HepG2 (cell line): ENCODE measurements around the gene EPN3. TPM values are rescaled to one million over a fixed set of nuclear protein-coding genes. Genes with fewer than 3 reads are reported as not detected.

Experiments used
- ATAD3A ChIP-seq: sonication (generic); formaldehyde crosslinking; IDR thresholded peaks from 2 replicates; pipeline ENCODE4 v1.4.0; 2020; ENCODE audit warnings: missing genetic modification reagents
- ESRRA ChIP-seq: sonication (generic); formaldehyde crosslinking; IDR thresholded peaks from 2 replicates; pipeline ENCODE4 v1.5.1; 2020; ENCODE audit warnings: mild to moderate bottlenecking, low read depth, missing genetic modification reagents
- FOXA1 ChIP-seq, 2 experiments: fragments of 450-650 bp in 1 of 2; sonication (generic) in 1 of 2; formaldehyde crosslinking in 1 of 2; IDR thresholded peaks; 2 replicates each; pipeline versions ENCODE4 v1.4.0 to v1.6.1; 2016 to 2020; ENCODE audit warnings: missing genetic modification reagents in 1 of 2
- GFI1 ChIP-seq: sonication (generic); formaldehyde crosslinking; IDR thresholded peaks from 2 replicates; pipeline ENCODE4 v1.5.0; 2020; ENCODE audit warnings: missing genetic modification reagents, mild to moderate bottlenecking, borderline replicate concordance
- HNF4G ChIP-seq, 2 experiments: sonication (generic) in 1 of 2; formaldehyde crosslinking in 1 of 2; IDR thresholded peaks; 2 replicates each; pipeline versions ENCODE4 v1.4.0 to v1.6.1; 2011 to 2020; ENCODE audit warnings: borderline replicate concordance in 2 of 2, low read depth in 2 of 2, mild to moderate bottlenecking in 2 of 2, low read length in 1 of 2, missing genetic modification reagents in 1 of 2, moderate library complexity in 1 of 2
- IKZF1 ChIP-seq: fragments of 450-650 bp; IDR thresholded peaks from 2 replicates; pipeline ENCODE4 v1.7.1; 2016
- KAT8 ChIP-seq: IDR thresholded peaks from 2 replicates; pipeline ENCODE4 v1.6.1; 2016; ENCODE audit warnings: missing genetic modification reagents, missing compliant biosample characterization
- KDM2A ChIP-seq: sonication (generic); formaldehyde crosslinking; IDR thresholded peaks from 2 replicates; pipeline ENCODE4 v1.4.0; 2020; ENCODE audit warnings: low read depth, missing genetic modification reagents, borderline replicate concordance
- KMT2B ChIP-seq: IDR thresholded peaks from 2 replicates; pipeline ENCODE4 v1.6.1; 2016; ENCODE audit warnings: missing genetic modification reagents, missing compliant biosample characterization
- MED8 ChIP-seq: sonication (generic); formaldehyde crosslinking; IDR thresholded peaks from 2 replicates; pipeline ENCODE4 v1.8.1; 2023; ENCODE audit warnings: mild to moderate bottlenecking, missing genetic modification reagents; ENCODE audit not compliant: insufficient replicate concordance
- MIER3 ChIP-seq: IDR thresholded peaks from 2 replicates; pipeline ENCODE4 v1.6.1; 2016; ENCODE audit warnings: missing compliant biosample characterization, borderline replicate concordance
- POGZ ChIP-seq: sonication (generic); formaldehyde crosslinking; IDR thresholded peaks from 2 replicates; pipeline ENCODE4 v1.4.0; 2020; ENCODE audit warnings: mild to moderate bottlenecking, missing genetic modification reagents
- SAFB2 ChIP-seq: sonication (generic); formaldehyde crosslinking; IDR thresholded peaks from 2 replicates; pipeline ENCODE4 v1.5.1; 2020; ENCODE audit warnings: missing genetic modification reagents, low read depth, mild to moderate bottlenecking, borderline replicate concordance
- SMYD3 ChIP-seq: sonication (generic); formaldehyde crosslinking; IDR thresholded peaks from 2 replicates; pipeline ENCODE4 v1.8.1; 2023; ENCODE audit warnings: mild to moderate bottlenecking, missing genetic modification reagents
- TP53 ChIP-seq: sonication (generic); formaldehyde crosslinking; conservative IDR thresholded peaks from 2 replicates; pipeline ENCODE4 v1.4.0; 2020; ENCODE audit warnings: missing genetic modification reagents
- ZNF251 ChIP-seq: sonication (generic); formaldehyde crosslinking; IDR thresholded peaks from 2 replicates; pipeline ENCODE4 v1.9.0; 2021; ENCODE audit warnings: mild to moderate bottlenecking, missing genetic modification reagents
- ZNF501 ChIP-seq: sonication (generic); formaldehyde crosslinking; IDR thresholded peaks from 2 replicates; pipeline ENCODE4 v1.5.1; 2020; ENCODE audit warnings: mild to moderate bottlenecking, moderate library complexity, missing genetic modification reagents
- ZNF564 ChIP-seq: sonication (generic); formaldehyde crosslinking; IDR thresholded peaks from 2 replicates; pipeline ENCODE4 v1.8.1; 2023; ENCODE audit warnings: mild to moderate bottlenecking, missing genetic modification reagents
- ZNF605 ChIP-seq: sonication (generic); formaldehyde crosslinking; IDR thresholded peaks from 2 replicates; pipeline ENCODE4 v1.8.0; 2022; ENCODE audit warnings: mild to moderate bottlenecking, missing genetic modification reagents
- ZNF776 ChIP-seq: sonication (generic); formaldehyde crosslinking; IDR thresholded peaks from 2 replicates; pipeline ENCODE4 v1.4.0; 2020; ENCODE audit warnings: mild to moderate bottlenecking, missing genetic modification reagents
- ZNF841 ChIP-seq: sonication (generic); formaldehyde crosslinking; IDR thresholded peaks from 2 replicates; pipeline ENCODE4 v1.8.1; 2023; ENCODE audit warnings: missing genetic modification reagents, borderline replicate concordance
- ZSCAN9 ChIP-seq: IDR thresholded peaks from 2 replicates; pipeline ENCODE4 v1.6.1; 2016; ENCODE audit warnings: borderline replicate concordance
- polyA plus RNA-seq, 8 experiments: library from polyadenylated mRNA; depleted of rRNA in 3 of 8; stranded (reverse) in 7 of 8; unstranded in 1 of 8; fragments of >200 nt; fragmentation: Illumina TruSeq in 4 of 8; extraction: Trizol in 4 of 8; gene quantifications; 2 replicates each; pipeline versions ENCODE4 v1.2.1 to v1.2.3, GENCODE V29; 2011 to 2016; ENCODE audit warnings: low read depth in 4 of 8, missing spikeins in 1 of 8, mixed read lengths in 1 of 8; ENCODE audit not compliant: insufficient read depth in 1 of 8
- total RNA-seq, 5 experiments: library from RNA; depleted of rRNA; stranded (reverse); fragments of >200 nt; fragmentation: Illumina TruSeq; extraction: Trizol; gene quantifications; 2 replicates each; pipeline ENCODE4 v1.2.3, GENCODE V29; 2016; ENCODE audit warnings: low read depth in 1 of 5
- TF ChIP-seq, protein P1 (sequence below): sonication (generic); formaldehyde crosslinking; IDR thresholded peaks from 2 replicates; pipeline ENCODE4 v1.5.0; 2020; ENCODE audit warnings: missing genetic modification reagents
- TF ChIP-seq, protein P2 (sequence below): sonication (generic); formaldehyde crosslinking; IDR thresholded peaks from 2 replicates; pipeline ENCODE4 v1.4.0; 2020; ENCODE audit warnings: missing genetic modification reagents, borderline replicate concordance
- TF ChIP-seq, protein P3 (sequence below), 2 experiments: sonication (generic) in 1 of 2; formaldehyde crosslinking in 1 of 2; IDR thresholded peaks; 2 replicates each; pipeline versions ENCODE4 v1.4.0 to v1.6.1; 2018 to 2020; ENCODE audit warnings: missing genetic modification reagents in 2 of 2, borderline replicate concordance in 1 of 2, low read depth in 1 of 2, mild to moderate bottlenecking in 1 of 2, missing biosample characterization in 1 of 2

The EPN3 gene
- total and polyA plus RNA-seq, 2 of the 13 experiments (the other 11 are each of a cell fraction or from before 2014, with no cell fraction given), result 0.11 to 0.95 TPM

DNA sequence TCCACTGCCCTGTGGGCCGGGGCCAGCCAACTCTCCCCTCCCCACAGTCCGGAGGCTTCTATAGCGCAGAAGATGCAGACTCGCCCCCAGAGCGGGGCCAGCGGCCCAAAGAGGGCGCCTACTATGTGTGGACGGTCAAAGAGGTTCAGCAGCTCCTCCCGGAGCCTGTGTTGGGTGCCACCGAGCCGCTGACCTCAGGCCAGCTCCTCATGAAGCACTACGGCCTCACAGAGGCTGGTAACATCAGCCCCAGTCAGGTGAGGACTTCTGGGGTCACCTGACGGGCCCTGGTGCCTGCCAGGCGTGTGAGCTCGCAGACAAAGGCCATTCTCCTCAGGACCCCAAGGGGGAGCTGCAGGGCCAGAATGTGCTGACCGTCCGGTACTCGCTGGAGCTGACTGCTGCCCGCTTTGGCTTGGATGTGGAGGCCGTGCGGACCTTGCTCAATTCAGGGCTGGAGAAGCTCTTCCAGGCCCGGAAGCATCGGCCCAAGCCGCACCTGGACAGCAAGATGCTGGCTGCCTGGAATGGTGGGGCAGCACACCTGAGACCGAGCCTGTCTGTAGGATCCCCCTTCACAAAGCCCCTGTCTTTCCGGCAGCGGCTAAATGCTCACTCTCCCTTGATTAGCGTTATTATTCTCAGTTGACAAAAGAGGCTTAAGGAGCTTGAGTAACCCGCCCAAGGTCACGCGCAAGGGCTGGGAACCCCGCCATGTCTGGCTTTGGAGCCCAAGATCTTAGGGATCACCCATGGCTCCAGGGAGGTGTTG is 18.3 kb downstream of the EPN3 start (continued):
- TF ChIP-seq MIER3 (CRISPR knock-in tag) (peak; percentile 75; the same call in 1 of the 2 replicates), ZNF776 (CRISPR knock-in tag) (peak; percentile 79; the same call in 1 of the 2 replicates), ZNF501 (CRISPR knock-in tag) (peak; percentile 62; the same call in 1 of the 2 replicates), MED8 (CRISPR knock-in tag) (no peak), KAT8 (CRISPR knock-in tag) (peak; percentile 58), ZSCAN9 (0 out of 2 replicates have a peak, but pooled peaks have one; percentile 32), IKZF1 (no peak), ZNF841 (no peak), SMYD3 (CRISPR knock-in tag) (no peak), HNF4G (IDR thresholded peaks at IDR 0.05; ENCODE audit: borderline replicate concordance, low read depth, low read length) (no peak), HNF4G (CRISPR knock-in tag; IDR thresholded peaks at IDR 0.05; ENCODE audit: borderline replicate concordance, low read depth) (no peak), ESRRA (CRISPR knock-in tag) (no peak), ATAD3A (no peak), TP53 (CRISPR knock-in tag) (no peak), ZNF564 (CRISPR knock-in tag) (no peak), ZNF251 (CRISPR knock-in tag) (no peak), ZNF605 (CRISPR knock-in tag) (no peak), FOXA1 (IDR thresholded peaks at IDR 0.05) (no peak), FOXA1 (CRISPR knock-in tag; IDR thresholded peaks at IDR 0.05) (0 out of 2 replicates have a peak, but pooled peaks have one; percentile 8), KMT2B (CRISPR knock-in tag) (peak; percentile 56; the same call in 1 of the 2 replicates), GFI1 (CRISPR knock-in tag) (no peak), SAFB2 (CRISPR knock-in tag) (no peak), KDM2A (CRISPR knock-in tag) (peak; percentile 87), POGZ (0 out of 2 replicates have a peak, but pooled peaks have one; percentile 38)
- TF ChIP-seq, protein P1, sequence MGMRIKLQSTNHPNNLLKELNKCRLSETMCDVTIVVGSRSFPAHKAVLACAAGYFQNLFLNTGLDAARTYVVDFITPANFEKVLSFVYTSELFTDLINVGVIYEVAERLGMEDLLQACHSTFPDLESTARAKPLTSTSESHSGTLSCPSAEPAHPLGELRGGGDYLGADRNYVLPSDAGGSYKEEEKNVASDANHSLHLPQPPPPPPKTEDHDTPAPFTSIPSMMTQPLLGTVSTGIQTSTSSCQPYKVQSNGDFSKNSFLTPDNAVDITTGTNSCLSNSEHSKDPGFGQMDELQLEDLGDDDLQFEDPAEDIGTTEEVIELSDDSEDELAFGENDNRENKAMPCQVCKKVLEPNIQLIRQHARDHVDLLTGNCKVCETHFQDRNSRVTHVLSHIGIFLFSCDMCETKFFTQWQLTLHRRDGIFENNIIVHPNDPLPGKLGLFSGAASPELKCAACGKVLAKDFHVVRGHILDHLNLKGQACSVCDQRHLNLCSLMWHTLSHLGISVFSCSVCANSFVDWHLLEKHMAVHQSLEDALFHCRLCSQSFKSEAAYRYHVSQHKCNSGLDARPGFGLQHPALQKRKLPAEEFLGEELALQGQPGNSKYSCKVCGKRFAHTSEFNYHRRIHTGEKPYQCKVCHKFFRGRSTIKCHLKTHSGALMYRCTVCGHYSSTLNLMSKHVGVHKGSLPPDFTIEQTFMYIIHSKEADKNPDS, result no peak
- TF ChIP-seq, protein P2, sequence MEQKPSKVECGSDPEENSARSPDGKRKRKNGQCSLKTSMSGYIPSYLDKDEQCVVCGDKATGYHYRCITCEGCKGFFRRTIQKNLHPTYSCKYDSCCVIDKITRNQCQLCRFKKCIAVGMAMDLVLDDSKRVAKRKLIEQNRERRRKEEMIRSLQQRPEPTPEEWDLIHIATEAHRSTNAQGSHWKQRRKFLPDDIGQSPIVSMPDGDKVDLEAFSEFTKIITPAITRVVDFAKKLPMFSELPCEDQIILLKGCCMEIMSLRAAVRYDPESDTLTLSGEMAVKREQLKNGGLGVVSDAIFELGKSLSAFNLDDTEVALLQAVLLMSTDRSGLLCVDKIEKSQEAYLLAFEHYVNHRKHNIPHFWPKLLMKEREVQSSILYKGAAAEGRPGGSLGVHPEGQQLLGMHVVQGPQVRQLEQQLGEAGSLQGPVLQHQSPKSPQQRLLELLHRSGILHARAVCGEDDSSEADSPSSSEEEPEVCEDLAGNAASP (CRISPR knock-in tag), result peak; percentile 66; the same call in 1 of the 2 replicates
- TF ChIP-seq, protein P3, sequence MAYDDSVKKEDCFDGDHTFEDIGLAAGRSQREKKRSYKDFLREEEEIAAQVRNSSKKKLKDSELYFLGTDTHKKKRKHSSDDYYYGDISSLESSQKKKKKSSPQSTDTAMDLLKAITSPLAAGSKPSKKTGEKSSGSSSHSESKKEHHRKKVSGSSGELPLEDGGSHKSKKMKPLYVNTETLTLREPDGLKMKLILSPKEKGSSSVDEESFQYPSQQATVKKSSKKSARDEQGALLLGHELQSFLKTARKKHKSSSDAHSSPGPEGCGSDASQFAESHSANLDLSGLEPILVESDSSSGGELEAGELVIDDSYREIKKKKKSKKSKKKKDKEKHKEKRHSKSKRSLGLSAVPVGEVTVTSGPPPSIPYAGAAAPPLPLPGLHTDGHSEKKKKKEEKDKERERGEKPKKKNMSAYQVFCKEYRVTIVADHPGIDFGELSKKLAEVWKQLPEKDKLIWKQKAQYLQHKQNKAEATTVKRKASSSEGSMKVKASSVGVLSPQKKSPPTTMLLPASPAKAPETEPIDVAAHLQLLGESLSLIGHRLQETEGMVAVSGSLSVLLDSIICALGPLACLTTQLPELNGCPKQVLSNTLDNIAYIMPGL (CRISPR knock-in tag; IDR thresholded peaks at IDR 0.05; ENCODE audit: borderline replicate concordance in 1 of 2, low read depth in 1 of 2), result peak; percentile 59 to 88; a peak in 2 of 4 replicates
